K562 (cell line): ENCODE measurements around the gene EDEM2. TPM values are rescaled to one million over a fixed set of nuclear protein-coding genes. Genes with fewer than 3 reads are reported as not detected.
A peak's percentile ranks its signal among the peaks of the same experiment; 100 is the strongest.

ENCODE experiments used
- ARID1B ChIP-seq: fragments of 450-650 bp; IDR thresholded peaks from 2 replicates; pipeline ENCODE4 v1.6.1; 2016; ENCODE audit warnings: antibody characterized with exemption, mild to moderate bottlenecking, inconsistent platforms
- NR2C2 ChIP-seq, 2 experiments: fragments of 200-800 bp in 1 of 2; sonication (Bioruptor generic) in 1 of 2; sonication (generic) in 1 of 2; formaldehyde crosslinking in 1 of 2; IDR thresholded peaks; 2 replicates each; pipeline versions ENCODE4 v1.6.1 to v1.8.0; 2016 to 2022; ENCODE audit warnings: mild to moderate bottlenecking in 1 of 2, missing compliant biosample characterization in 1 of 2, missing genetic modification characterization in 1 of 2, missing genetic modification reagents in 1 of 2
- NR4A1 ChIP-seq, 2 experiments: fragments of 250-450 bp in 1 of 2; fragments of 450-650 bp in 1 of 2; sonication (Bioruptor Pico) in 1 of 2; IDR thresholded peaks; 2 replicates each; pipeline versions ENCODE4 v1.4.0 to v1.6.1; 2016 to 2020; ENCODE audit warnings: mild to moderate bottlenecking in 2 of 2, missing compliant biosample characterization in 1 of 2, missing genetic modification characterization in 1 of 2, moderate library complexity in 1 of 2
- NRF1 ChIP-seq, 2 experiments: fragments of 450-650 bp; IDR thresholded peaks in 1 of 2; conservative IDR thresholded peaks in 1 of 2; 2 replicates each; pipeline ENCODE4 v1.6.1; 2014; ENCODE audit warnings: mild to moderate bottlenecking in 2 of 2
- POLR2A ChIP-seq: fragments of 450-650 bp; conservative IDR thresholded peaks from 2 replicates; pipeline ENCODE4 v1.6.1; 2016
- SFPQ ChIP-seq: fragments of 200-400 bp; formaldehyde crosslinking; IDR thresholded peaks from 2 replicates; pipeline ENCODE4 v1.6.1; 2017; ENCODE audit warnings: mild to moderate bottlenecking, low read depth, low read length, moderate library complexity
- SRSF3 ChIP-seq: fragments of 200-400 bp; formaldehyde crosslinking; IDR thresholded peaks from 2 replicates; pipeline ENCODE4 v1.6.1; 2016; ENCODE audit warnings: mild to moderate bottlenecking, low read length, moderate library complexity; ENCODE audit not compliant: insufficient read depth
- STAT5B ChIP-seq: fragments of 250-450 bp; sonication (Bioruptor Pico); IDR thresholded peaks from 2 replicates; pipeline ENCODE4 v1.8.0; 2021; ENCODE audit warnings: mild to moderate bottlenecking, inconsistent platforms
- TARDBP ChIP-seq: fragments of 450-650 bp; IDR thresholded peaks from 2 replicates; pipeline ENCODE4 v1.6.1; 2016
- XRCC3 ChIP-seq: fragments of 450-650 bp; IDR thresholded peaks from 2 replicates; pipeline ENCODE4 v1.6.1; 2017; ENCODE audit warnings: mild to moderate bottlenecking, moderate library complexity
- XRCC4 ChIP-seq: IDR thresholded peaks from one replicate; pipeline ENCODE4 v1.6.1; 2011; ENCODE audit not compliant: insufficient read depth, insufficient read length; ENCODE audit errors: extremely low read depth
- ZBTB11 ChIP-seq, 3 experiments: fragments of 200-800 bp in 1 of 3; fragments of 250-450 bp in 1 of 3; fragments of 450-650 bp in 1 of 3; sonication (Bioruptor Pico) in 1 of 3; sonication (Bioruptor generic) in 1 of 3; formaldehyde crosslinking in 1 of 3; IDR thresholded peaks; 2 replicates each; pipeline versions ENCODE4 v1.6.1 to v1.8.0; 2016 to 2022; ENCODE audit warnings: mild to moderate bottlenecking in 2 of 3, missing genetic modification characterization in 2 of 3, missing compliant biosample characterization in 1 of 3, moderate library complexity in 1 of 3
- ZBTB17 ChIP-seq: fragments of 450-650 bp; formaldehyde crosslinking; IDR thresholded peaks from 2 replicates; pipeline ENCODE4 v1.4.0; 2020; ENCODE audit warnings: mild to moderate bottlenecking
- ZBTB33 ChIP-seq: sonication (generic); formaldehyde crosslinking; IDR thresholded peaks from 2 replicates; pipeline ENCODE4 v1.8.1; 2023; ENCODE audit warnings: mild to moderate bottlenecking, missing genetic modification reagents
- ZKSCAN8 ChIP-seq: fragments of 200-800 bp; sonication (Bioruptor generic); IDR thresholded peaks from 2 replicates; pipeline ENCODE4 v1.6.1; 2016; ENCODE audit warnings: missing genetic modification characterization, missing compliant biosample characterization
- ZNF143 ChIP-seq: sonication (generic); formaldehyde crosslinking; IDR thresholded peaks from 2 replicates; pipeline ENCODE4 v1.9.0; 2022; ENCODE audit warnings: mild to moderate bottlenecking, missing genetic modification reagents
- ZNF408 ChIP-seq: fragments of 250-450 bp; sonication (Bioruptor Pico); IDR thresholded peaks from 2 replicates; pipeline ENCODE4 v1.4.0; 2020; ENCODE audit warnings: low read depth, mild to moderate bottlenecking, moderate library complexity
- ZNF561 ChIP-seq: fragments of 450-650 bp; formaldehyde crosslinking; conservative IDR thresholded peaks from 2 replicates; pipeline ENCODE4 v1.4.0; 2020; ENCODE audit warnings: mild to moderate bottlenecking, moderate library complexity
- ZNF696 ChIP-seq: fragments of 250-450 bp; sonication (Bioruptor Pico); conservative IDR thresholded peaks from 2 replicates; pipeline ENCODE4 v1.4.0; 2020; ENCODE audit warnings: mild to moderate bottlenecking, moderate library complexity
- ZNF766 ChIP-seq: fragments of 200-800 bp; sonication (Bioruptor generic); conservative IDR thresholded peaks from 2 replicates; pipeline ENCODE4 v1.6.1; 2016; ENCODE audit warnings: missing genetic modification characterization, missing compliant biosample characterization
- polyA plus RNA-seq, 8 experiments: library from polyadenylated mRNA; depleted of rRNA in 4 of 8; stranded (reverse) in 5 of 8; unstranded in 3 of 8; fragments of >200 nt; fragmentation: Nextera tagmentation in 2 of 8; fragmentation: Illumina TruSeq in 1 of 8; extraction: Ambion mirVana in 2 of 8; extraction: Trizol in 1 of 8; gene quantifications; 2 replicates each; pipeline versions ENCODE4 v1.2.1 to v1.2.3, GENCODE V29; 2011 to 2014; ENCODE audit warnings: inconsistent platforms in 1 of 8, missing spikeins in 1 of 8
- total RNA-seq, 7 experiments: library from RNA; depleted of rRNA in 6 of 7; stranded (reverse); fragments of >200 nt in 6 of 7; fragmentation: Illumina TruSeq in 2 of 7; extraction: Trizol in 2 of 7; gene quantifications; 2 replicates each; pipeline versions ENCODE4 v1.2.1 to v1.2.3, GENCODE V29; 2011 to 2021; ENCODE audit warnings: low replicate concordance in 1 of 7

Gene EDEM2
- total and polyA plus RNA-seq, 9 of the 15 experiments (the other 6 are each of a cell fraction or from before 2014, with no cell fraction given), result 6.9 to 11.0 (median 9.7) TPM

GRCh38 chr20:35093267-35093884, 53.8 kb downstream of the EDEM2 start (continued):
- peak; percentile 8; the same call in 1 of the 2 replicates for TF ChIP-seq ZBTB33 (CRISPR knock-in tag)
- no peak for TF ChIP-seq TARDBP
- no peak for TF ChIP-seq SRSF3
- TF ChIP-seq ZNF408 (CRISPR knock-in tag), result no peak
- no peak for TF ChIP-seq NR2C2 (CRISPR knock-in tag; IDR thresholded peaks at IDR 0.05)
- TF ChIP-seq NR2C2 (tag; IDR thresholded peaks at IDR 0.05), result 0 out of 2 replicates have a peak, but pooled peaks have one; percentile 49
- TF ChIP-seq ZBTB17, result 0 out of 2 replicates have a peak, but pooled peaks have one; percentile 34
- TF ChIP-seq STAT5B (CRISPR knock-in tag), result no peak
- 0 out of 2 replicates have a peak, but pooled peaks have one; percentile 69 for TF ChIP-seq ZKSCAN8 (CRISPR knock-in tag)
- peak; percentile 55 to 58; a peak in 3 of 4 replicates for TF ChIP-seq NRF1 (conservative IDR thresholded peaks at IDR 0.05 in 1 of 2, IDR thresholded peaks at IDR 0.05 in 1 of 2)
- no peak for TF ChIP-seq POLR2A
- TF ChIP-seq XRCC3, result no peak
- TF ChIP-seq ZNF143, result no peak
- no peak for TF ChIP-seq SFPQ
- 0 out of 2 replicates have a peak, but pooled peaks have one; percentile 15 for TF ChIP-seq ZNF766
- TF ChIP-seq ZBTB11 (CRISPR knock-in tag; IDR thresholded peaks at IDR 0.05), result no peak
- no peak for TF ChIP-seq NR4A1 (CRISPR knock-in tag; IDR thresholded peaks at IDR 0.05)
- TF ChIP-seq NR4A1 (tag; IDR thresholded peaks at IDR 0.05), result 0 out of 2 replicates have a peak, but pooled peaks have one; percentile 74
- peak; percentile 42; the same call in 1 of the 2 replicates for TF ChIP-seq ARID1B
- no peak for TF ChIP-seq XRCC4
- no peak for TF ChIP-seq ZNF696 (CRISPR knock-in tag)
- TF ChIP-seq ZNF561 (CRISPR knock-in tag), result no peak
